Subcutaneous adipose tissue (tissue), 4 donors: ENCODE data around the gene RBMS1. TPM values are rescaled to one million over a fixed set of nuclear protein-coding genes. Genes with fewer than 3 reads are reported as not detected.

Experiments
- total RNA-seq, 4 donors: library from RNA; depleted of rRNA; stranded (reverse); fragments of >200 nt; gene quantifications; one replicate each; pipeline ENCODE4 v1.1.0, GENCODE V29; 2016
- TF ChIP-seq, protein P1 (sequence below): fragments of 450-650 bp; IDR thresholded peaks from one replicate; pipeline ENCODE4 v1.5.1; 2016; ENCODE audit warnings: low read depth, mild to moderate bottlenecking, control low read depth, antibody characterized with exemption, moderate library complexity

The RBMS1 gene
- total RNA-seq, 4 donors from 2014 or later, result 80.1 to 164 (median 95.7) TPM

DNA sequence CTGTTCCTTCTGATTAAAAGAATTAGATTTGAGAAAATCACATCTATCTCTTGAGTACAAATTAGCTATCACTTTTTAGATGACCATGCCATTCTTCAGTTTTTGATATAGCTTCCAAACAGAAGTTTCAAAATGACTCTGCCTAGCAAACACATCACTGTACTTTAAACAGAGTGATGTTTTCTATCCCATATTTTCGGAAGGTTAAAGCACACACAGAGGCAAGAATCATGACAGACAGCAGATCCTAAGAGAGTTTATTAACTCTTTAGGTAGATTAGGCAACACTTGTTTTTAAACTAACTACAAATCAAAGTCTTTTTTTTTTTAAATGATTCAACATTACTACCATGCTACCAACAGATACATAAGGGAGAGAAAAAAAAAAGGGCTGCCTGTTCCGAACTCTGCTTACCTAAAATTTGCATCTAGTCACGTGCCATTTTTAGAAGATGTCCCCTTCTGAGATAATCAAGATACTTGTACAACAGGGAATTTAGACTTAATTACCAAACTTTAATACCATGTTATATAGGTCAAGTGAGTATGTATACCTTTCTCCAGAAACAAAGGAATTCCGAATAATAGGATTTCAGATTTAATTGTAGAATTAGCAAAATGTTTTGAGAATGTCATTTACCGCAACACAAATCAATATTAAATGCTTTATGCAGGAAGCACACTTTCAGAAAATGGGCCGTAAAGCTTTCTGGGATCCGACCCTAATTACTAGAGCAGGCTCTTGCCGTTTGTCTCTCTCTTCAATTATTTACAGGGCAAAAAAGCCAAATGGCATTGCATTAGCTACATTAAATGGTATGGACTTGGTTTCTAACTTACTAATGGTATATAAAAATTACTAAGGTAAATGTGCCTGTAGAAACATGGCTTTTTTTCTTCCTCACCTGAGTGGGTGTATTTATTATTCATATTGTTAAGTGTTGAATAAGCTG is 2.6 kb downstream of the RBMS1 start:
- TF ChIP-seq, protein P1, sequence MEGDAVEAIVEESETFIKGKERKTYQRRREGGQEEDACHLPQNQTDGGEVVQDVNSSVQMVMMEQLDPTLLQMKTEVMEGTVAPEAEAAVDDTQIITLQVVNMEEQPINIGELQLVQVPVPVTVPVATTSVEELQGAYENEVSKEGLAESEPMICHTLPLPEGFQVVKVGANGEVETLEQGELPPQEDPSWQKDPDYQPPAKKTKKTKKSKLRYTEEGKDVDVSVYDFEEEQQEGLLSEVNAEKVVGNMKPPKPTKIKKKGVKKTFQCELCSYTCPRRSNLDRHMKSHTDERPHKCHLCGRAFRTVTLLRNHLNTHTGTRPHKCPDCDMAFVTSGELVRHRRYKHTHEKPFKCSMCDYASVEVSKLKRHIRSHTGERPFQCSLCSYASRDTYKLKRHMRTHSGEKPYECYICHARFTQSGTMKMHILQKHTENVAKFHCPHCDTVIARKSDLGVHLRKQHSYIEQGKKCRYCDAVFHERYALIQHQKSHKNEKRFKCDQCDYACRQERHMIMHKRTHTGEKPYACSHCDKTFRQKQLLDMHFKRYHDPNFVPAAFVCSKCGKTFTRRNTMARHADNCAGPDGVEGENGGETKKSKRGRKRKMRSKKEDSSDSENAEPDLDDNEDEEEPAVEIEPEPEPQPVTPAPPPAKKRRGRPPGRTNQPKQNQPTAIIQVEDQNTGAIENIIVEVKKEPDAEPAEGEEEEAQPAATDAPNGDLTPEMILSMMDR, result no peak

- TF ChIP-seq, protein P1, result no peak
These were observed 4.5 kb downstream of the RBMS1 start for GRCh38 chr2:160489111-160489510.

DNA sequence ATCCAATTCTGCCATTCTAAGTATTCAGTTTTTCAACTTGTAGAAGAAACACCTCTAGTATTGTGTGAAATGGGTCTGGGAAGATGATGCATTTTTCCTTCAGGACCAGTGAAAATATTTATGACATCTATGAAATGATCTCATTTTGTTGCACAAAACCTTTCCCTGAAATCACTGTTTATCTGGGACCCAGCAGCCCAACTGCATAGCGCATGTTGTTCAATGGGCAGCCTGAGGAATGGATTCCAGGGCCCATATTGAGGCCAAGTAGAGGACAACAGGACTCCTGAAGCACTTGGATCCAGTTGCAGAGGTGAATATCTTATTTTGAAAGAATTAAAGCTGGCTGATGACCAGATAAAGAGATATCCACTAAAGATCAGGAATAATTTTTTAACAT is 7.3 kb downstream of the RBMS1 start:
- TF ChIP-seq, protein P1, result no peak

- TF ChIP-seq, protein P1, result no peak
These were observed 8.6 kb downstream of the RBMS1 start for GRCh38 chr2:160484859-160485520.

GRCh38 chr2:160482673-160483072 is 10.9 kb downstream of the RBMS1 start:
- TF ChIP-seq, protein P1, result no peak

GRCh38 chr2:160479269-160479668 is 14.3 kb downstream of the RBMS1 start:
- TF ChIP-seq, protein P1, result no peak

DNA sequence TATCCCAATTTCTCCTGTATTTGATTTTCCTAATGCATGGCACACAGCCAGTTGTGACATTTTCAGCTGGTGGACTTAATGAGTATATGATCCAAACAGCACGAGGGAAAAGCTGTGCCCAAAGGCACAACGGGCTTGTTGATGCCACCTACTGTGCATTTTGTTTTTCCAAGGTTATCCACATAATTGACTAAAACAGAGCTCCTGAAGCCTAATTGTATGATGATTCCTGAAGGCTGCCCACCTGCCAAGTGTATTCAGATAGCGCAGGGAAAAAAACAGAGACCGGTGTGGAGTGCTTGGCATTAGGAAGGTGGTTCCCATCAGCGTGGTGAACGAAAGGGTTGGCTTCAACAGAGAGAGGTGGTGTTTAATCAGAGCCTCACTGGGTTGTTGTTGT is 14.9 kb downstream of the RBMS1 start:
- TF ChIP-seq, protein P1, result no peak
